NCI-H2171 treated with DMSO at 0.1 percent for 48 hours (cell line): ENCODE results near the gene RPL38.

Experiments
- DNase-seq: peaks from one replicate; lab custom pipeline; 2025; lab: John Stamatoyannopoulos, UW

Gene RPL38

DNA sequence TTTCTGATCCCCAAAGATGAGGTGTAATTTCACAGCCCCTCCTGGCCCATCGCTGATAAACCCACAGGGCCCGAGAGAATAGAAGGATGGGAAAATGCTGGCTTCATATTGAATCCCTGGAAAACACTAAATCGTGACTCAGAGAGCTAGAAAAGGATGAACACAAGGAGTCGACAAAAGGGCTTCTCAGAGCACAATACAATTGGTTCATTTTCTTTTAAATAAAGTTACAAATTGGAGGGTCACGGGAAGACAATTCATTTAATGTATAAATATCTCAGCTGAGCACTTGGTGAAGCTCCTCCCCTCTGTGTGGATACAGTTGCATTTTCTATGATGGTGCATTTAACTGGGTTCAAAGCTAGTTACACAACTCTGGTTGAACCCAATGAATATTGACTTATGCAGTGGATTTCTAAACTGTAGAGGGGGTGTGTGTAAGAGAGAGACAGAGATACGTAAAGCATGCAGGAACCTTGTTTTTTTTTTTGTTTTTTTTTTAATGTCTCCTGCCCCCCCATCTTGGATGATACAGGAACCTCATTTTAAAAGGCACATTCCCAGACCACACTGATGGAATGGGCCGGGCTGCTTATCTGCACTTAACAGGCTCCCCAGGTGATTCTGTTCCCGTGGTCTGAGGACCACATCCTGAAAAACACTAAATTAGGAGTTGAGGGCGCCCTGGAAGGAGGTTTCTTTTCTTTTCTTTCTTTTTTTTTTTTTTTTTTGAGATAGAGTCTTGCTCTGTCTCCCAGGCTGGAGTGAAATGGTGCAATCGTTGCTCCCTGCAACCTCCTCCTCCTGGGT is 24.0 kb downstream of the RPL38 start:
- no peak for DNase-seq

DNA sequence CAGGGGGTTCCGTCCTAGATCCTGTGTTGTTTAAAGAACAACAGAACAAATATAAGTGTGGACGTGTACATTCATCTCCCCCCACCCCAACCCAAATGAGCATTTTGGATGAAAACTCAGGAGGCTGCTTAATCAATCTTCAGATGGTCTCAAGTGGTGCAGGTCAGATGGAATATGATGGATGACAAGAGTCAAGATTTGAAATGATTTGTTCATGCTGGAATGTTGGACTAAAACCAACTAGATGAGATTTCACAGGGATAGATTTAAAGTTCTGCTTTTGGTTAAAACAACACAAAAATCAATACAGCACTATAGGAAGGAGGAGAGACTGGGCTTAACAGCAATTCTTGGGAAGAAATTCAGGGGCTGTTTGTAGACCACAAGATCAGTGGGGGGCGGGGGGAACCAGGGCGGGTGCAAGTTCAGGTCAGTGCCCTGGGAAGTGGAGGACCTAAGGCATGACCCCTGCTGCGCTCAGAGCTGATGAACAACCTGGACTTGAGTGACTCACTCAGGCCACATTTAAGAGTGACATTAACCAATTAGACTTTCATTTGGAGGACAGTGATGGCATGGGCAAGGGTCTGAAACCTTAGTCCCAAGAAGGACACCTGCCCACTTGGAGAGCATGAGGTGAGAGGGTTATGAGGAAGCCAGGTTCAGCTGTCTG is 25.0 kb downstream of the RPL38 start:
- no peak for DNase-seq

DNA sequence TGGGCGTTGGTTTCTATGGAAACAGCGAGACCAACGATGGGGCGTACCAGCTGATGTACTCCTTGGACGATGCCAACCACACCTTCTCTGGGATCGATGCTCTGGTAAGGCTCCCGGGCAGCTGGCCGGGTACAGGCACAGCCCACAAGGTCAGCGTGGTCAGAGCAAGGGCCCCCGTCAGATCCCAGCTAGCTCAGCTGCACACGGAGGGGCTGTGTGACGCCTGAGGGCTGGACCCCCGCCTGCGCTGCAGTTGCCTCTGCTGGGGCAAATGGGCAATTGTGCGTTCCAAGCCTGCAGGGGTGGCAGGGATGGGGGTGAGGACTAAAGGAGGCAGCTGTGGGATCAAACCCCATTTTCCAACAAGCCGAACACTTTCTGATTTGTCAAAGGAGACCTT is 27.4 kb downstream of the RPL38 start:
- DNase-seq = no peak

DNA sequence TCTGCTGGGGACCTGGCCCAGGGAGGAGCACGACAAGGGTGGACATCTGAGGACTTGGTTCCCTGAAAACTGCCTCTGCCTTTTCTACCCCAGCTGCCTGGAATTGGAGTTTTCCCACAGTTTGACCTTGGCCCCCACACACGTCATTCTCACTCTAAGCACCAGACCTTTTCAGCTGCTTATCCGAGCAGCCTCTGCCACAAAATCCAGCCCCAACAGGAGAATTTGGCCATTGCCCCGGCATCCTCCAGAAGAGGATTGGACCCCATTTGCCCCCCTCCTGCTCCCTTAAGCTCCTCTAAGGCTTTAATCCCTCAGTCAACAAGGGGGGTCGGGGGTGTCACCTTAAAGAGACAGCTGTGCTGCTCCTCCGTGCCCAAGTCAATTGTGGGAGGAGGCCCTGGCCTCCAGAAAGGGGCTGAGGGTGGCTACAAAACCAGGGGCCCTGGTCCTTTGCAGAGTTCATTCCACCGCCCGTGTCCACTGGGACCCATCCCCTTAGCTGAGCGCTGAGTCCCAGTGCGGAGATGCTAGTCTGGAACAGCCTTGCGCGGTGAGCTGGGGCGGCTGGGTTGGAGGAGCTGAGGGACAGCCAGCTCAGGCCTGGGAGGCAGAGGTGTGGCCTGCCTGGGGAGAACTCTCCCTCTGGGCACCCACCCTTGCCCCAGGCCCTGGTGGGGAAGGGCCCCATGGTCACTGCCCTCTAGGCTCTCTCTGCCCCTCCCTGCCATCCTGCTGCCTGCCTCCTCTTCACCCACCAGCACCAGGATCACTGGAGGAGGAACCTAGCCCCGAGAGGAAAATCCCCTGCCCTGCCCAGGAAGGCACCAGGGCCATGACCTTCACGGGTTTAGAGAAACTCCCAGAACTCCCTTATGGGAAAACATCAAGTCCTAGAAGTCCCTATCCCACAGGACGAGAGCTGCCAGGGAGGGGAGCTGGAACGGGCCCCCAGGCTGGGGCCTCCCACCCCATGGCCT is 28.7 kb downstream of the RPL38 start:
- no peak for DNase-seq

DNA sequence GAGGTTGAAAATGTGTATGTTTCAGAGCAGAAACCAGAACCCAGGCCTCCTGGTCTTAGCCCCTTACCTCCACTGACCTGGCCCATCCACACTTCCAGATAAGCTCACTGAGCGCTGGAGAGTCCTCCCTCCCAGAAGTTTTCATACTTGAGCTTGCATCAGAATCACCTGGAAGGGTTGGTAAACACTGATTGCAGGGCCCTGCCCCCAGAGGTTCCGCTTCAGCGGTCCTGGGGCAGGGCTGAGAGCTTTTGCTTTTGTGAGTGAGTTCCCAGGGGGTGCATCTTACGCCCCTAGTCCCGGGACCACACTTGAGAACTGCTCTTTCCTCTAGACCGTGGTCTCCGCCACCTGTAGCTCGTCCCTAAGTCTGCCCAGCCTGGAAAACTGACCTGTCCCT is 30.5 kb downstream of the RPL38 start:
- no peak for DNase-seq

DNA sequence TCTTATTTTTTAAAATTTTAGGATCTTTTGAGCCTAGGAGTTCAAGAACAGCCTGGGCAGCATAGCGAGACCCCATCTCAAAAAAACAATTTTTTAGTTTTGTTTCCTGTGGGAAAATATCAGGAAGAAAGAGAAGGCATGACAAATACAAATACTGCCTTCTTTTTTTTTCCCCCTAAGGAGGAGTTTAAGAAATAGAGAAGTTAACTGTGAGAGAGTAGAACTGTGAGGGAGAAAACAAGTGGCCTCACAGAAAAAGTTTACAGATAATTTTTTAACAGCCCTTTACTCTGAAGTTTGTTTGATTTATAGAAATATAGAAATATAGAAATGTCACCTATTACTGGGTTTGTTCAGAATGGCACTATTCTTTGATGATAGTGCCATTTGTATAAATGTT is 31.0 kb downstream of the RPL38 start:
- no peak for DNase-seq

DNA sequence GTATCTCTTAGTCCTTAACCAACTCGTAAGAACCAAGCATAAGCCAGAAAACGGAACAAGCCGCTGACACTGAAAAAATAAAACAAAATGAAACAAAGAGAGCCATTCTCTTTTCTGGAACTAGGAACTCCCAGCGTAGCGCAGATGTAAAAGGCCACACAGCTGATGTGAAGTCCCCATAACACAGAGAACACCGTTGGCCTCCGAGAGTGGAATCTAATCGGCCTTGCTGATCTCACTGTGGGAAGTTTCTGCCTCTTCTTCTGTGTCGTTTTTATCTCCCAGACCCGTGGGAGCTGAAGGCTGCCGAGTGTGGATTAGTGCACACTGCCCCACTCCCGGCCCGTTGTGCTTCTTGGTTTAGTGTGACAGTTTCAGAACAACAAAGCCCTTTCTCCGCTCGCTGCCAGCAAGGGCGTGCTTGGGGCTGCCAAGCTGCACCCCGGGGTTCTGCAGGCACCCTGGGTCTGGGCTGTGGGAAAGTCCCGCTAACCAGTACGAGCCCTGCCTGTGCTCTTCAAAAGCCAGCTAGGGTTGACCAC is 31.6 kb downstream of the RPL38 start:
- no peak for DNase-seq

DNA sequence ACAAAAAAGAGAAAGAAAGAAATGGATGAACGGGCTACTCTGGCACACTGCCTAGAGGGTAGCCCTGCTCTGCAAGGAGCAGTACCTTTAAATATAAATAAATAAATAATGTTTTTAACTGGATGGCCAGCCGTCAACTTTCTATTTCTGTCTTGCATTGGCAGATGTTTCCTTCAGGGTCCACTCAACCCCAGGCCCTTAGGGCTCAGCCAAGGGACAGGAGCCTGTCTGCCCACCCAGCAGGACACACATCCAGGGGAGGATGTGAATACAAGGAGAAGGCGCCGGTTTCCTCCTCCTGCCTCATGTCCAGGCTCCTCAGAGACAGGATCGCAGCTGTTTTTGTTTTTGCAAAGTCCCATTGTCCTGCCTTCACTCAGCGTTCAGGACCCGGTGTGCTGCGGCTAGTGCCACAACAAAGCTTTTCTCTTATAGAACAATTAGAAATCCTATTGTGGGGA is 32.5 kb downstream of the RPL38 start:
- DNase-seq = no peak

DNA sequence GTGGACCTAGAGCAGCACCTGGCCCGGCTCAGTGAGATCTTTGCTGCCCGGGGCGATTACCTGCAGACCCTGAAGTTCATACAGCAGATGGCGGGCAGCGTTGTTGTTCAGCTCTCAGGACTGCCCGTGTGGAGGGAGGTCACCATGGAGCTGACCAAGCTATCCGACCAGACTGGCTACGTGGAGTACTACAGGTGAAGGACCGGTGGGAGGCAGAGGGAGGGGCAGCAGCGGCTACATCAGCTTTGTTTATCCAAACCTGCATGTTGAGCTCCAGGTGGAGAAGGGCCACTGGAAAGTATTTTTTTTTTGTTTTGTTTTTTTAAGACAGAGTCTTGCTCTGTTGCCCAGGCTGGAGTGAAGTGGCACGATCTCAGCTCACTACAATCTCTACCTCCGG is 33.8 kb downstream of the RPL38 start:
- DNase-seq = no peak

DNA sequence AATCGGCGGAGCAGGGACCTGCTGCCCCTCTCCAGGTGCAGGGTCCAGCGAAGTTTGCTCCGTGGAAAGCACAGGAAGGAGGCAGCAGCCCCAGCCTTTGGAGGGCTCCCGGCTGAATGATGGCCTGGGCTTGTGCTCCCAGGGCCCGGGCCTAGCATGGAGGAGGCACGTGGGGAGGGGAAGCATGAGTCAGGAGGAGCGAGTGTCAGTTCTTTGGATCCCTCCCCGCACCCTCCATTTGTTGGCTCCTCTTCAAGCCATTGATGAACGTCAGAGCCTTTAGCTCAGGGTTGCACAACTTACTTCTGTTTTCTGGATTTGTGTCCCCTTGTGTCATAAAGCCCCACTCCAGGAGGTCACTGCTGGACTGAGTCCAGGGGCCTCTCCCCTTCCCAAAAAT is 35.7 kb downstream of the RPL38 start:
- no peak for DNase-seq

DNA sequence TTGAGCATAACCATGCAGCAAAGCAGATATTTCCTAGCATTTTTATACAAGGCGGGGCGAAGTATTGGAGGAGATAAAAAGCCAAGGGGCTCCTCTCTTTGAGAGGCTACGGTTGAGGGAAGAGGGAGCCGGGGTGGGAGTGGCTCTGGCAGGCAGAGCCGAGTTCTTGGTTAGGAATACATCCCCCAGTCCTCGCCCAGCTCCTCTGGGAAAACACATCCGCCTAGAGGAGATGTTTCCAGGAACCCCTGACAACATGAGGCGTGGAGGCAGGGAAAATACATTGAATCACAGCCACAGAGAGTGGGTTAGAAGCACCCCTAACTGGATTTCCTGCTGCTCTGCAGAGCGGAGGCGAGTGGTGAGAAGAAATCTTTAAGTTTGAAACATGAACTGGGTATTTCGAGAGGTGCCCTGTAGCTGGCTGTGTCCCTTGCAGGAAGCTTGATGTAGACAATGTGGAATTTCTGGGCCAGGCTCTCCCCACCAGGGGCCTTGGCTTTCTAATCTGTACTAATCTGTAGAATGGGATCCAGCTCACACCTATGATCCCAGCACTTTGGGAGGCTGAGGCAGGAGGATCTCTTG is 37.2 kb downstream of the RPL38 start:
- no peak for DNase-seq

DNA sequence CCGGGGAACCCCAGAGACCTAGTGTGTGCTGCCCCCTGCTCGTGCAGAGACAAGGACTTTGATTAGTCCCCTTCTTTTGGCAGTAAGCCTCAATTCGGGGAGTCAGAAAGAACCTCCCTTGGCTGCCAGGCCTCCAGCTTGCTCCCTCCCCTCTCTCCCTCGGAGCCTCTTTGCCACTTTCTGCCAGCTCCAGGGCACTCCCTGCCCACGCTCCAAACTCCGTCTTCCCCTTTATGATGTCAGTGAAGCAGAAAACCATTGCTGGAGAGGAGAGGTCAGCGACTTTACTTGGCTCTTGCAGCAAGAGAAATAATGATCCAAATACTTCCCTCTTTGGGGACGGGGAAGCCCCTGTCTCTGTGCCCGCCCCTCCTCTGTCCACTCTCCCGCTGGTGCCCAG is 38.0 kb downstream of the RPL38 start:
- no peak for DNase-seq

DNA sequence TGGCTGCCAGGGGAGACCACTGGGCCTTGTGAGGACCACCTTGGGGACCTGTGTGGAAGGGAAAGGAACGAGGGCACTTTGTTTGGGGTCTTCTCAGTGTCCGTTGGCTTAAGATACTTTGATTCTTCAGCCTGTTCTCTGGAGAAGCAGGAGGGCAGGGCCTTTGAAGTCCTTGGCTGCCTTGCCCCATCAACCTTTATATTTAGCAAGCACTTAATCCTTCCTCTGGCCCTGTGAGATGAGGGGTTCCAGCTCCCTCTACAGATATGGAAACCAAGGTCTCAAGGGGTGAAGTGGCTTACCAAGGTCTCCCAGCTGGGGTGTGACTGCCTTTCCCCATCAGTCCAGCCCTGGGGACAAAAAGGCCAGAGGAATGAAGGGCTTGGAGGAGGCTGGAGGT is 38.4 kb downstream of the RPL38 start:
- no peak for DNase-seq

DNA sequence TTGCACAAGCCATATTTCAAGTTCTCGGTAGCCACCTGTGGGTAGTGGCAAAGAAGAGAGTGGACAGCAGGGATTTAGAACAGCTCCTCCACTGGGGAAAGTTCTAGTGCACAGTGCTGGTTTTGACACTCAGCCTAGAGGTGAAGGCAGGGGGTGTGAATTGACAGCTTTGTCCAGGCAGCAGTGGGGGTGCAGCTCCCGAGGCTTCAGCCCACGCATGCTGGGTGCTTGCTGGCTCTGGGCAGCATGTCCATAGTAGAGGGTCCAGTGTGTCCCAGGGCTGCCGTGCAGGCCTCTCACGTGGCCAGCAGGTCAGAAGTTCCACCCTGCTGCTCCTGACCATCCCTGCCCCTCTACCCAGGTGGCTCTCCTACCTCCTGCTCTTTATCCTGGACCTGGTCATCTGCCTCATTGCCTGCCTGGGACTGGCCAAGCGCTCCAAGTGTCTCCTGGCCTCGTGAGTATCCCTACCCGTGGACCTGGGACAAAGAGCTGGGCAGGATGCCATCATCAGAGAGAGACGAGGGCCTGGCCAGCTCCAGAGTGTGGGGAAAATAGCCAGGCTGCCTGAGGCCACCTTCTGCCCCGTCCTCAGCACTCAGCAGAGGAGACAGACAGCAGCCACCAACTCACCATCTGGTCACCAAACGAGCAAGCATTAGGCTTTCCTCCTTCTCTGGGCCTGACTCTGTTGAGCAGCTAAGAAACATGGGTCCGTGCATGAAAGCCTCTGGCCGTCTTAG is 39.7 kb downstream of the RPL38 start:
- no peak for DNase-seq

DNA sequence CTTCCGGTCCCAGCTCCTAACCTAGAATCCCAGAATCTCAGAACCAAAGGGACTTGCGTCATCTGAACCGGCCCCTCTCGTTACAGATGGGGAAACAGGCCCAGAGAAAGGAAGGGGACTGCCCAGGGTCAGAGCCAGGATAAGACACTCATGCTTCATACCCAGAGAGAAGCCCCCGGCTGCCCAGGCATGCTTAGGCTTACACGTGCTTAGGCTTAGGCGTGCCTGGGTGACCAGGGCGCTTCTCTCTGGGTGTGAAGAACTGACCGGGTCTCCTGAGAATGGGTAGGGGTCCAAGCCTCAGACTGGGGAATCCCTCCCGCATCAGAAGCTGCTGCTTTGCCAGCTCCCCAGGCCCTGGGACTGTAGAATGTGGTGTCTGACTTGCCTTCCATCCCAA is 40.6 kb downstream of the RPL38 start:
- no peak for DNase-seq

DNA sequence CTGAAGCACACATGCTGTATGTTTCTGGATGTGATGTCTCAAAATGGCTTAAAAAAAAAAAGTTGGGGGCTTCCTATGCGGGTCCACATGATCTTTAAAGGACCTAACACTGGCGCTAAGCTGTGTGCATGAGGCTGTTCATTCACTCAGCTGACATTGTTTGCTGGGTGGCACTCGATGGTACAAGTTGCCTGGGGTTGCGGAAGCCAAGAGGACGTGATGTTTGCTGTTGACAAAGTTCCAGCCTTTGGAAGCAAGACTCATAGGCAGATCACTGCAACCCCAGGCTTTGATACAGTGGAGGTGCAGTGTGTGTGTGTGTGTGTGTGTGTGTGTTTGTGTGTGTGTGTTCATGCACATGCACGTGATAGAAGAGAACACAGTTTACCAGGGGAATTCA is 41.1 kb downstream of the RPL38 start:
- no peak for DNase-seq

DNA sequence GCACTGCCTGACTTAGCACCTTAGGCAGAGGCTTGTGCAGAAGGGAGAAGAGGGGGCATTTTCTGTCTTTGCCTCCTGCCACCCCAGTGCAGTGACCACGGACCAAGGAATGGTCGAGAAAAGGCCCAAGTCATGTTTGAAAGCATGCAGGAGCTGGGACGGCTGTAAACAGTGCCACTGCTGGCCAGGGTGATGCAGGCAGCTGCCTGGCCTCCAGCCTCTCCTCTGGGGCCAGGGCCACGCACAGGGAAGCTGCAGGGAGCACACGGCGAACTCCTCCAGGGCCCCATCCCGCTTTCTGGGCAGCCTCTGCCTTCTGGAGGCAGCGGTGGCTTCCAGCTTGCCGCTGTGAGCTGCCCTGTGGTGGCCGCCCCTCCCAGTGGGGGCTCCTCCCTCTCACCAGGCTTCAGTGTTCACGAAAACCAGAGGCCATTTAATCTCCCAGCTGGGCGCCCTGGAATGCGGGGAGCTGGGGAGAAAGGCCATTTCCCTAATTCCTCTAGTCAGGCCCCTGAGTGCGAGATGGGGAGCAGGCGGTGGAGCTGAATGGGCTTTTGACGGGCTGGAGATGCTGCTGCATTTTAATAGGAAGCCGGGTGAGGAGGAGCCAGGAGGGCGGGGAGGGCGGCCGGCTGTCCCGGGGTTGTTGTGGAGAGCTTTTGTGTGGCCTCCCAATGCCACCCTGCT is 41.8 kb downstream of the RPL38 start:
- no peak for DNase-seq

DNA sequence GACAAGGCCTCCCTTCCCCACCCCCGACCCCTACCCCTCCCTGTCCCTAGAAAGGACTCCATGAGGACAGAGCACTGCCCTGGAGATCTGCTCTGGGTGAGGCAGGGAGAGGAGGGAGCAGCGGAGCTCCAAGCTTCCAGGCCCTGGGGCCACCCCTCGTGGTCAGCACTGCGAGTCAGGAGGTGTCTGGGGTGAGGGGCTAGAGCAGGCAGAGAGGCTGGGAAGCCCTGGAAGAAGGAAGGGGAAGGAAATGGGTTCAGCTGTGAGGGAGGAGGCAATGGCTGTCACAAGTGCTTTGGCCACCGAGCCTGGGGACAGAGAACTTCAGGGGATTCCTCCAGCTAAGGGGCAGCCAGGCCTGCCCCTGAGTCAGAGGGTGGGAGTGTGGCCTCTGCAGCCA is 42.4 kb downstream of the RPL38 start:
- DNase-seq = no peak

DNA sequence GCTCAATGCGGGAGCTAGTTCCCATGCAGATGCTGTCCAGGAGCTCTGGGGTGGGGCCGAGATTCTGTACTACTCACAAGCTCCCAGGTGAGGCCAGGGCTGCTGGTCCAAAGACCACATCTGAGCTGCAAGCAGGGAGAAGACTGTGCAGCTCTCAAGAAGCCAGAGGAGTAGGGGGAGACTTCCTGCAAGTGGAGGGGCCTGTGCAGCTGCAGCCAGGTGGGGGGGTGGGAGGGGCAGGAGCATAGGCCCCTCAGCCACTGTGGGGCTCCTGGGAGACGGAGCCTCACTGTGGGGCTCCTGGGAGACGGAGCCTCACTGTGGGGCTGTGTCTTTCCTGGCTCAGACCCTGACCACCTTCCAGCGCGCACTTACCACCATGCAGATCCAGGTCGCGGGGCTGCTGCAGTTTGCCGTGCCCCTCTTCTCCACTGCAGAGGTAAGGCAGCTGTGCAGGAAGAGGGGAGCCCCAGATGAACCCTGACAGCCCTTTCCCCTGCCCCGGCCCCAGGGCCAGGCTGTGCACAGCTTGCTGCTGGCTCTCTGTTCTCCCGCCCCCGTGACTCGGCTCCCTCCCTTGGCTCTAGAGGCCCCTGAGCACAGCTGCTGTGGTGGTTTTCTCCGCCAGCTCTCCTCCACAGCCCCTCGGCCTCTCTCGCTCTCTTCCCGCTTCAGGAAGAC is 46.3 kb downstream of the RPL38 start:
- DNase-seq = no peak
